DOHH2 (cell line): ENCODE measurements around the gene WDR77.

ENCODE experiments used
- EZH2phosphoT487 ChIP-seq: fragments of 200-600 bp; sonication (generic); IDR thresholded peaks from 2 replicates; pipeline ENCODE4 v1.6.1; 2017; ENCODE audit warnings: borderline replicate concordance, mild to moderate bottlenecking, antibody characterized with exemption, low read length, moderate library complexity, mixed read lengths
- TF ChIP-seq, protein P1 (sequence below): fragments of 200-600 bp; sonication (generic); IDR thresholded peaks from one replicate; pipeline ENCODE4 v1.5.1; 2014; ENCODE audit warnings: antibody characterized with exemption, mild to moderate bottlenecking, low read depth, low read length; ENCODE audit not compliant: poor library complexity, severe bottlenecking

DNA sequence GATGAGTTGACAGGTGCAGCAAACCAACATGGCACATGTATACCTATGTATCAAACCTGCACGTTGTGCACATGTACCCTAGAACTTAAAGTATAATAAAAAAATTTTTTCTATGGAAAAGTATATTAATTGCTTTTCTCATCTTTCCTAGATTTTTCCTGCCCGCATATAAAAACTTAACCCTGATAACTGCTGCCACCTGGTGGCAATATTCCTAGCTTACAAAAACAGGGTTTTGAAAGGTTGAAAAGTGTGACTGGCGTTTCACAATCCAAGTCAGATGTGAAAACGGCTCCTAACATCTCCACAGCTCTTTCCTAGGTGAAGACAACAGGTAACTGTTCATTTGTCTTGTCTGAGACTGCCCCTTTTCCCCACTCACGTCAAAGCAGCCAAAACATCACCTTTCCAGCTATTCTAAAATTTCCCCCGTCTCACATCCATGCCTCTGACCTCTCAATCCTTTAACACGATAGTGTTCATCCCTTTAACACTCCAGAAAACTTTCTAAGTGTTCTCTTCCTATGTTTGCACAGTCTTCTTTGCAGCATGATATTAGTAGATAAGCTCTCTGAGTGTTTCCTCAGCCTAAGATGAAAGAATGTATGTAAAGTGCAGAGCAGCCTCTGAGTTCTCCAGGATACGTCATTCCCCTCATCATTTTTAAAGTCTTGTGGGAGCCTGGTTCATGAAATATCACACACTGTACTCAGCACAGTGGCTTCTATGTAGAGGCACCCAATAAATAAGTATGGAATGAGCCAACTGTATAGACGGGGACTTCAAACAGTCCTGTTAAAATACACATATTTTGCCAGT lies 49.1 kb downstream of the WDR77 start:
- TF ChIP-seq EZH2phosphoT487: no peak
- TF ChIP-seq, protein P1, sequence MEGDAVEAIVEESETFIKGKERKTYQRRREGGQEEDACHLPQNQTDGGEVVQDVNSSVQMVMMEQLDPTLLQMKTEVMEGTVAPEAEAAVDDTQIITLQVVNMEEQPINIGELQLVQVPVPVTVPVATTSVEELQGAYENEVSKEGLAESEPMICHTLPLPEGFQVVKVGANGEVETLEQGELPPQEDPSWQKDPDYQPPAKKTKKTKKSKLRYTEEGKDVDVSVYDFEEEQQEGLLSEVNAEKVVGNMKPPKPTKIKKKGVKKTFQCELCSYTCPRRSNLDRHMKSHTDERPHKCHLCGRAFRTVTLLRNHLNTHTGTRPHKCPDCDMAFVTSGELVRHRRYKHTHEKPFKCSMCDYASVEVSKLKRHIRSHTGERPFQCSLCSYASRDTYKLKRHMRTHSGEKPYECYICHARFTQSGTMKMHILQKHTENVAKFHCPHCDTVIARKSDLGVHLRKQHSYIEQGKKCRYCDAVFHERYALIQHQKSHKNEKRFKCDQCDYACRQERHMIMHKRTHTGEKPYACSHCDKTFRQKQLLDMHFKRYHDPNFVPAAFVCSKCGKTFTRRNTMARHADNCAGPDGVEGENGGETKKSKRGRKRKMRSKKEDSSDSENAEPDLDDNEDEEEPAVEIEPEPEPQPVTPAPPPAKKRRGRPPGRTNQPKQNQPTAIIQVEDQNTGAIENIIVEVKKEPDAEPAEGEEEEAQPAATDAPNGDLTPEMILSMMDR: peak; percentile 62
